ENCODE data around the gene RPS6KB1. TPM values are rescaled to one million over a fixed set of nuclear protein-coding genes. Genes with fewer than 3 reads are reported as not detected.

RPS6KB1 gene
- total and polyA plus RNA-seq, 10 of the 15 experiments (the other 5 are each of a cell fraction or from before 2014, with no cell fraction given): 6.6 to 33.2 (median 26.0) TPM

DNA sequence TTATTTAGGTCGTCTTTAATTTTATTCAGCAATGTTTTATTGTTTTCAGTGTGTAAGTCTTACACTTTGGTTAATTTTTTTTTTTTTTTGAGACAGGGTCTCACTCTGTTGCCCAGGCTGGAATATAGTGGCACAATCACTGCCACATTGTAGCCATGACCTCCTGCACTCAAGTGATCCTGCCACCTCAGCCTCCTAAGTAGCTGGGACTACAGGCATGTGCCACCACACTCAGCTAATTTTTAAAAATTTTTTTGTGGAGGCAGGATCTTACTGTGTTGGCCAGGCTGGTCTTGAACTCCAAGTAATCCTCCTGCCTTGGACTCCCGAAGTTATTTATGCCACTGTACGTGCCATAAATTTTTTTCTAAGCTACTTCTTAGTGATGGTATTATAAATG is 14.5 kb downstream of the RPS6KB1 start:
- Histone ChIP-seq H3K9ac (ENCODE audit: control insufficient read depth, insufficient read depth, low read length) (no peak overlapping the region), H3K4me2 (ENCODE audit: control insufficient read depth, insufficient read depth) (no peak overlapping the region), H3K27ac (ENCODE audit: control insufficient read depth, insufficient read depth) (no peak overlapping the region), H3K9me3 (replicated peaks; ENCODE audit: control insufficient read depth, insufficient read depth, low read length) (no peaks in the 10 kb centered on the region), H3K27me3 (replicated peaks in 1 of 2; ENCODE audit: control insufficient read depth in 2 of 2, insufficient read depth in 2 of 2, low read length in 1 of 2) (no peaks in the 10 kb centered on the region), H3K4me3 (no peak overlapping the region), H2AFZ (ENCODE audit: control insufficient read depth, low read depth, low read length) (no peak overlapping the region), H3K4me1 (ENCODE audit: control insufficient read depth, insufficient read depth, low read length) (no peaks in the 10 kb centered on the region), H4K20me1 (ENCODE audit: control insufficient read depth, insufficient read depth) (no peaks in the 10 kb centered on the region), H3K79me2 (ENCODE audit: control insufficient read depth, insufficient read depth, low read length) (peaks cover 20% of the 10 kb centered on the region), H3K36me3 (ENCODE audit: control insufficient read depth in 2 of 2, insufficient read depth in 2 of 2, low read length in 1 of 2) (peaks cover 0 to 3% of the 10 kb centered on the region in 2 experiments; a peak in 1 of 4 replicates)
- WGBS (ENCODE audit: insufficient coverage, insufficient replicate concordance, low lambda C conversion rate, missing lambda C conversion rate): 95% methylated on average over 3 of the region's 3 CpGs
- no TSS peak for BruUV-seq (replicated peaks)
- DNase-seq (ENCODE audit: low read depth, low spot score): no peak
- ChIA-PET SMC1A (ENCODE audit: uncharacterized antibody, unreplicated experiment) (no interaction called here), RAD21 (ENCODE audit: unreplicated experiment) (no interaction called here), CTCF (interaction anchor here (0.7 kb wide), 1 partner anchor 65 kb away, joined by 3 read pairs; no protein-coding TSS in a partner anchor), POLR2A (no interaction called here)
- ATAC-seq: no peak
- FAIRE-seq: no peak
- in situ Hi-C loops (cut with MboI) (no loop called here), intact Hi-C loops (cut with micrococcal nuclease; ENCODE audit: unreplicated experiment) (no loop called here)
- TF ChIP-seq CREM (IDR thresholded peaks at IDR 0.05; ENCODE audit: low read depth): no peak
- TF ChIP-seq, protein P1, sequence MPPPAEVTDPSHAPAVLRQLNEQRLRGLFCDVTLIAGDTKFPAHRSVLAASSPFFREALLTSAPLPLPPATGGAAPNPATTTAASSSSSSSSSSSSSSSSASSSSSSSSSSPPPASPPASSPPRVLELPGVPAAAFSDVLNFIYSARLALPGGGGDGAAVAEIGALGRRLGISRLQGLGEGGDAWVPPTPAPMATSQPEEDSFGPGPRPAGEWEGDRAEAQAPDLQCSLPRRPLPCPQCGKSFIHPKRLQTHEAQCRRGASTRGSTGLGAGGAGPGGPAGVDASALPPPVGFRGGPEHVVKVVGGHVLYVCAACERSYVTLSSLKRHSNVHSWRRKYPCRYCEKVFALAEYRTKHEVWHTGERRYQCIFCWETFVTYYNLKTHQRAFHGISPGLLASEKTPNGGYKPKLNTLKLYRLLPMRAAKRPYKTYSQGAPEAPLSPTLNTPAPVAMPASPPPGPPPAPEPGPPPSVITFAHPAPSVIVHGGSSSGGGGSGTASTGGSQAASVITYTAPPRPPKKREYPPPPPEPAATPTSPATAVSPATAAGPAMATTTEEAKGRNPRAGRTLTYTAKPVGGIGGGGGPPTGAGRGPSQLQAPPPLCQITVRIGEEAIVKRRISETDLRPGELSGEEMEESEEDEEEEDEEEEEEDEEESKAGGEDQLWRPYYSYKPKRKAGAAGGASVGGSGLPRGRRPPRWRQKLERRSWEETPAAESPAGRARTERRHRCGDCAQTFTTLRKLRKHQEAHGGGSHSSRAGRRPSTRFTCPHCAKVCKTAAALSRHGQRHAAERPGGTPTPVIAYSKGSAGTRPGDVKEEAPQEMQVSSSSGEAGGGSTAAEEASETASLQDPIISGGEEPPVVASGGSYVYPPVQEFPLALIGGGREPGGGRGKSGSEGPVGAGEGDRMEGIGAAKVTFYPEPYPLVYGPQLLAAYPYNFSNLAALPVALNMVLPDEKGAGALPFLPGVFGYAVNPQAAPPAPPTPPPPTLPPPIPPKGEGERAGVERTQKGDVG (CRISPR knock-in tag; IDR thresholded peaks at IDR 0.05): no peak
- TF ChIP-seq NR2C2 (IDR thresholded peaks at IDR 0.05; ENCODE audit: borderline replicate concordance, control insufficient read depth, insufficient read length, low read depth): no peak
- no peak for TF ChIP-seq ESRRA (IDR thresholded peaks at IDR 0.05; ENCODE audit: low read length)
- TF ChIP-seq NRF1 (conservative IDR thresholded peaks at IDR 0.05; ENCODE audit: low read depth, low read length): no peak

Data from GM12878 (cell line).